Body of pancreas (tissue), 4 donors: ENCODE measurements around the gene RPS14.

Experiments used
- CTCF ChIP-seq, 7 experiments: fragments of 450-650 bp in 4 of 7; fragments of 200-600 bp in 3 of 7; sonication (generic) in 3 of 7; IDR thresholded peaks; one replicate each; pipeline ENCODE4 v1.5.1; 2016 to 2019; ENCODE audit warnings: antibody characterized with exemption in 7 of 7
- POLR2A ChIP-seq, 3 donors: fragments of 450-650 bp; IDR thresholded peaks; one replicate each; pipeline ENCODE4 v1.6.1; 2016; ENCODE audit warnings: antibody characterized with exemption in 3 of 3, mild to moderate bottlenecking in 2 of 3

DNA sequence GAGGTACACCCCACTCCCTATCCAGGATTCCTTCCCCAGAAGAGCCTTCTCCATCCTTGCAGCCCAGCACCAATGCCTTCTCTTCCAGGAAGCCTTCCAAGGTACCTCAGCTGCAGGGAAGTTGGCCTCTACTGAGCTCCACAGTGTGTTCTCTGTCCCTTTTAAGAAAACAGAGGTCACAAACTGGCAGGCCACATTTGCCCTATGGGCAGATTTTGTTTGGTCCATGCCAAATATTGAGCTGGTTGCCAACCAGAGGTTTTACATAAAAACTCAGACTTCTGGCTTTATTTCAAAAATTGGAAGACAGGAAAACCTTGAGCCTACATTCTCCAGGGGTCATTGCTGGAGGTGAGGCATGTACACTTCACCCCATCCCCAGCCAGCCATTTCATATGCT is 49.4 kb upstream of the RPS14 start:
- TF ChIP-seq CTCF (IDR thresholded peaks at IDR 0.05) (no peak), POLR2A (IDR thresholded peaks at IDR 0.05) (no peak)
